ENCODE data around the gene CAPN8. TPM values are rescaled to one million over a fixed set of nuclear protein-coding genes. Genes with fewer than 3 reads are reported as not detected.
A peak's percentile ranks its signal among the peaks of the same experiment; 100 is the strongest.

Gene CAPN8
- total RNA-seq, 1 experiment from 2014 or later, result 0.54 TPM

DNA sequence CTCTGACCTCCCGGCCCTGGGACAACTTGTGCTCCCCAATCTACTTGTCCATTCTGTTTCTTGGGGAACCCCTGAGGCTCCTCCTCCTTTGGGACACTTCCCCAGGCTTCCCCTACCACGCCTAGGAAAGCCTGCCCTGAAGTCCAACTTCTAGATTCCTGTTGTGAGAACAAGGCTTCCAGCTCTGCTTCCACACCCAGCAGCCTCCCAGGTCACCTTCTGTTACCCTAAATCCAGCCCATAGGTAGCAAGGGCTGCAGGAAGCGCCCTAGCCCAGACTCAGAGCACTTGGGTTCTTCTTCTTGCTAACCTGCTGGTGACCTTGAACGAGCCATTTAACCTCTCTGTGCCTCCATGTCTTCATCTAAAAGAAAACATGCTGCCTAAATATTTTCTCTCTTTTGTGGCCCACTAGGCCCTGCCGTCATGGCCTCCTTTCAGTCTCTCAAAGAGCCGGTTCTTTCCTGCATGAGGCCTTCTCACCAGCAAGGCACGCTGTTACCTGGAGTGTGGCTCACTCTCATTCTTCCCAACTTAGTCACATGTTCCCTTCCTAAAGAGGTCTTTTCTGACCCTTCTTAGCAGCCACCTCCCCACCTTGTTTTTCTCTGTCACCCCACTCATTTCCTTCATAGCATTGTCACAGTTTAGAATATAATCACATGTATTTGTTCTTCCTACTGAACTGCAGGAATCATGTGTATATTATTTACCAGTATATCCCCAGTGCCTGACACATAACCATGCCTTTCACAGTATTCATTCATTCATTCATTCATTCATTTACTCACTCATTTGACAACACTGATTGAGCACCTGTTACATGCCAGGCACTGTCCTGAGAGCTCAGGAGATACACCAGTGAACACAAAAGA is 48.3 kb upstream of the CAPN8 start:
- DNase-seq (ENCODE audit: low read depth, low spot score), result peak; percentile 66
- ChIA-PET POLR2A (interaction anchor here (1.4 kb wide), 1 partner anchor 12 kb away, joined by 6 read pairs; no protein-coding TSS in a partner anchor), CTCF (interaction anchor here (2.1 kb wide), 1 partner anchor 36 kb away, joined by 8 read pairs; no protein-coding TSS in a partner anchor), RAD21 (ENCODE audit: low non-redundant PET in 1 of 2, low total read pairs in 2 of 2, uncharacterized antibody in 2 of 2, unreplicated experiment in 2 of 2) (no interaction called here)
- Histone ChIP-seq H3K4me3 (replicated peaks in 1 of 2; ENCODE audit: low read depth in 1 of 2, low read length in 2 of 2) (peak overlapping the region; percentile 74 to 81), H2AFZ (ENCODE audit: low read depth, low read length, poor library complexity, severe bottlenecking) (no peak overlapping the region), H3K9ac (ENCODE audit: low read length) (peak overlapping the region; percentile 95), H3K79me2 (ENCODE audit: insufficient read depth, low read length) (peaks cover 70% of the 10 kb centered on the region), H3K4me2 (ENCODE audit: low read length) (peak overlapping the region; percentile 83), H3K27me3 (ENCODE audit: insufficient read depth, low read length) (no peaks in the 10 kb centered on the region), H4K20me1 (ENCODE audit: insufficient read depth) (no peaks in the 10 kb centered on the region), H3K36me3 (ENCODE audit: control insufficient read depth in 1 of 2, insufficient read depth in 2 of 2, low read length in 2 of 2) (peaks cover under 1 to 26% of the 10 kb centered on the region in 2 experiments; a peak in 3 of 4 replicates), H3K4me1 (ENCODE audit: control insufficient read depth in 1 of 2, insufficient read depth in 2 of 2, low read length in 2 of 2) (peaks cover 52 to 87% of the 10 kb centered on the region in 2 experiments), H3K27ac (ENCODE audit: low read depth, low read length) (peak overlapping the region; percentile 96), H3K9me2 (ENCODE audit: insufficient read depth) (no peaks in the 10 kb centered on the region), H3K9me3 (ENCODE audit: control insufficient read depth in 1 of 2, insufficient read depth in 1 of 2, low read depth in 1 of 2, low read length in 2 of 2) (no peaks in the 10 kb centered on the region)
- TSS peak; percentile 59 for BruUV-seq (replicated peaks)
- TF ChIP-seq ZFX (IDR thresholded peaks at IDR 0.05), result peak; percentile 24
- no peak for TF ChIP-seq EZH2 (IDR thresholded peaks at IDR 0.05)
- TF ChIP-seq YY1 (IDR thresholded peaks at IDR 0.05; ENCODE audit: extremely low read depth, insufficient replicate concordance, low read depth, low read length), result peak; percentile 67
- TF ChIP-seq, protein P1, sequence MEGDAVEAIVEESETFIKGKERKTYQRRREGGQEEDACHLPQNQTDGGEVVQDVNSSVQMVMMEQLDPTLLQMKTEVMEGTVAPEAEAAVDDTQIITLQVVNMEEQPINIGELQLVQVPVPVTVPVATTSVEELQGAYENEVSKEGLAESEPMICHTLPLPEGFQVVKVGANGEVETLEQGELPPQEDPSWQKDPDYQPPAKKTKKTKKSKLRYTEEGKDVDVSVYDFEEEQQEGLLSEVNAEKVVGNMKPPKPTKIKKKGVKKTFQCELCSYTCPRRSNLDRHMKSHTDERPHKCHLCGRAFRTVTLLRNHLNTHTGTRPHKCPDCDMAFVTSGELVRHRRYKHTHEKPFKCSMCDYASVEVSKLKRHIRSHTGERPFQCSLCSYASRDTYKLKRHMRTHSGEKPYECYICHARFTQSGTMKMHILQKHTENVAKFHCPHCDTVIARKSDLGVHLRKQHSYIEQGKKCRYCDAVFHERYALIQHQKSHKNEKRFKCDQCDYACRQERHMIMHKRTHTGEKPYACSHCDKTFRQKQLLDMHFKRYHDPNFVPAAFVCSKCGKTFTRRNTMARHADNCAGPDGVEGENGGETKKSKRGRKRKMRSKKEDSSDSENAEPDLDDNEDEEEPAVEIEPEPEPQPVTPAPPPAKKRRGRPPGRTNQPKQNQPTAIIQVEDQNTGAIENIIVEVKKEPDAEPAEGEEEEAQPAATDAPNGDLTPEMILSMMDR (IDR thresholded peaks at IDR 0.05 in 2 of 3, conservative IDR thresholded peaks at IDR 0.05 in 1 of 3; ENCODE audit: borderline replicate concordance in 1 of 3, insufficient read depth in 1 of 3, low read depth in 2 of 3, low read length in 2 of 3), result no peak
- TF ChIP-seq EGR1 (IDR thresholded peaks at IDR 0.05; ENCODE audit: low read depth), result no peak
- TF ChIP-seq FOSL1 (IDR thresholded peaks at IDR 0.05; ENCODE audit: low read depth), result no peak
- TF ChIP-seq, protein P2, sequence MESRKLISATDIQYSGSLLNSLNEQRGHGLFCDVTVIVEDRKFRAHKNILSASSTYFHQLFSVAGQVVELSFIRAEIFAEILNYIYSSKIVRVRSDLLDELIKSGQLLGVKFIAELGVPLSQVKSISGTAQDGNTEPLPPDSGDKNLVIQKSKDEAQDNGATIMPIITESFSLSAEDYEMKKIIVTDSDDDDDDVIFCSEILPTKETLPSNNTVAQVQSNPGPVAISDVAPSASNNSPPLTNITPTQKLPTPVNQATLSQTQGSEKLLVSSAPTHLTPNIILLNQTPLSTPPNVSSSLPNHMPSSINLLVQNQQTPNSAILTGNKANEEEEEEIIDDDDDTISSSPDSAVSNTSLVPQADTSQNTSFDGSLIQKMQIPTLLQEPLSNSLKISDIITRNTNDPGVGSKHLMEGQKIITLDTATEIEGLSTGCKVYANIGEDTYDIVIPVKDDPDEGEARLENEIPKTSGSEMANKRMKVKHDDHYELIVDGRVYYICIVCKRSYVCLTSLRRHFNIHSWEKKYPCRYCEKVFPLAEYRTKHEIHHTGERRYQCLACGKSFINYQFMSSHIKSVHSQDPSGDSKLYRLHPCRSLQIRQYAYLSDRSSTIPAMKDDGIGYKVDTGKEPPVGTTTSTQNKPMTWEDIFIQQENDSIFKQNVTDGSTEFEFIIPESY (IDR thresholded peaks at IDR 0.05; ENCODE audit: extremely low read depth, insufficient replicate concordance, low read length), result no peak
- TF ChIP-seq, protein P3, sequence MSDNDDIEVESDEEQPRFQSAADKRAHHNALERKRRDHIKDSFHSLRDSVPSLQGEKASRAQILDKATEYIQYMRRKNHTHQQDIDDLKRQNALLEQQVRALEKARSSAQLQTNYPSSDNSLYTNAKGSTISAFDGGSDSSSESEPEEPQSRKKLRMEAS (IDR thresholded peaks at IDR 0.05), result no peak
- no peak for TF ChIP-seq CBX3 (IDR thresholded peaks at IDR 0.05; ENCODE audit: low read depth)
- TF ChIP-seq POLR2A (IDR thresholded peaks at IDR 0.05; ENCODE audit: borderline replicate concordance, extremely low read depth, insufficient read depth, insufficient read length), result no peak
- no peak for TF ChIP-seq RAD21 (IDR thresholded peaks at IDR 0.05; ENCODE audit: low read depth)
- no peak for TF ChIP-seq SIN3A (IDR thresholded peaks at IDR 0.05; ENCODE audit: low read depth)
- peak; percentile 54; the same call in 1 of the 2 replicates for TF ChIP-seq POLR2AphosphoS5 (IDR thresholded peaks at IDR 0.05; ENCODE audit: low read depth, low read length)
- no peak for TF ChIP-seq TCF7L2 (IDR thresholded peaks at IDR 0.05; ENCODE audit: borderline replicate concordance, extremely low read depth, insufficient read depth, insufficient read length)
- TF ChIP-seq ELF1 (IDR thresholded peaks at IDR 0.05; ENCODE audit: borderline replicate concordance, low read depth), result no peak
- TF ChIP-seq JUND (IDR thresholded peaks at IDR 0.05), result no peak
- intact Hi-C loops (cut with micrococcal nuclease), result loop anchor here (2.0 kb wide), 1 partner anchor 35 kb away; no protein-coding TSS in a partner anchor
- ATAC-seq, result peak; percentile 35
